RCC 7860 (cell line): ENCODE measurements around the gene PTPRS.
A peak's percentile ranks its signal among the peaks of the same experiment; 100 is the strongest.
"Not testable (repeated sequence)": the region's sequence is repeated elsewhere in the genome, so short reads cannot be mapped to it uniquely, and the experiment has no call there.

ENCODE experiments used
- DNase-seq: peaks from one replicate; pipeline ENCODE4 v3.0.0-alpha.2; 2015; ENCODE audit warnings: low spot score
- FAIRE-seq: peaks from 2 replicates; lab custom pipeline; 2012; peaks lifted over from hg19 to GRCh38; lab: Jason Lieb, UNC

The PTPRS gene

DNA sequence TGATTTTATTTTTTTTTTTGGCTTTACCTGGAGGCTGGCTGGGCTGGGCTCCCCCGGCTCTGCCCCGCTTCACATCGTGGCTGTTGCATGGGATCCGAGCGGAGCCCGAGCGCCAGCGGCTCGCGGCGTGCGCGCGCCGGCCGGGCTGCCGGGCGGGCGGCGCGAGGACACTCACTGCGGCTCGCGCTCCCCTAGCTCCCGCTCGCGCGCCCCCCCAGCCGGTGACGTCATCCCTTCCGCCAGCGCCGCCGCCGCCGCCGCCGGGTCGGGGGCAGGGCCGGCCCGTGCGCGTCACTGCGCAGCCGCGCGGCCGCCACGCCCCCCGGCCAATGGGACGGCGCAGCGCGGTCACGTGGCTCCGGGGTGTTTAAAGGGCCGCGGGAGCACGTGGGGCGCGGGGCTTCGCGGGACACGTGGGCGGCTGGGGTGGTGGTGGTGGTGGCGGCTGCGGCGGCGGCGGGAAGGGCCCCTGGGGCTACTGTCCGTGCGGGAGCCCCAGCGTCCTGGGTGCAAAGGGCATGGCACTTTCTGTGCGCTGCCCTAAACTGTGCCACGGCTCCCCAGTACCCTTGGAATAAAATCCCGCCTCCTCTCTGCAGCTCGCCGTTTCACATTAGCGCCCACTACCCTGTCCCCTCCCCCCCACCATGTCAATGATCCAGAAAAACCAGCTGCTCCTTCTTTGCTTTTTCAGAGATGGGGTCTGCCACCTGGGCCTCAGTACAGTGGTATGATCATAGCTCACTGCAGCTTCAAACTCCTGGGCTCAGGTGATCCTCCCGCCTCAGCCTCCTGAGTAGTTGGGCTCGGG is at the start of gene PTPRS:
Gene PTPRS (minus strand): TSS at position 176 of the 811 bp plus-strand sequence. CDS start 54,672 bp downstream, outside the sequence.
- FAIRE-seq (no peak), DNase-seq (no peak)

- FAIRE-seq (no peak), DNase-seq (no peak)
Observed at GRCh38 chr19:5389353-5389752, 48.7 kb upstream of the PTPRS start.

DNA sequence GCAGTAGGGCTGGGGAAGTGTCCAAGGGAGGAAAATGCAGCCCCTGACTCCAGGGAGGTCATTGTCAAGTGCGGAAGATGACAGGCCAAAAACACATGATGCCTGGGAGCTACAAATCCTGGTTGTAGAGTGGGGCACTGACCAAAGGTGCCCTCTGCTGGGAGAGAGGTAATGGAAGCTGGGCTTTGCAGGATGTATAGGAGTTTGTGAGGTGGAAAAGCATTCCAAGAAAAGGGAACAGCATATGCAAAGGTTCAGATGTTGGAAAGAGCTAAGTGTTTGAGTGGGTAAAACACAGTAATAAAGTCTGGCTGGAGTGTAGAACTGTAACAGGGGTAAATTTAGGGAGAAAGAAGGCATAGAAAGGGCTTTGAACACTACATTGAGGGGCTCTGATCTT is 46.9 kb upstream of the PTPRS start:
- DNase-seq: no peak
- no peak for FAIRE-seq

GRCh38 chr19:5386841-5387240 is 46.2 kb upstream of the PTPRS start:
- FAIRE-seq (no peak), DNase-seq (no peak)

DNA sequence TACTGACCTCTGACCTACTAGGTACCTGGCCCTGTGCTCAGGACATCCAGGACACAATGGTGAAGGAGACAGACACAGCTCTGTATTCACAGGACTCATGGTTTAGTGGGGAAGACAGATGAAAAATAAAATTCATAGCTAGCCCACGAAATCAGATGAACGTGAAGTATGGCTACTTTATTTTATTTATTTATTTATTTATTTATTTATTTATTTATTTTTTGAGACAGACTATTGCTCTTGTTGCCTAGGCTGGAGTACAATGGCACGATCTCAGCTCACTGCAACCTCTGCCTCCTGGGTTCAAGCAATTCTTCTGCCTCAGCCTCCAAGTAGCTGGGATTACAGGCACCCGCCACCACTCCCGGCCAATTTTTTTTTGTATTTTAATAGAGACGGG is 40.6 kb upstream of the PTPRS start:
- DNase-seq, FAIRE-seq: not testable (repeated sequence)

DNA sequence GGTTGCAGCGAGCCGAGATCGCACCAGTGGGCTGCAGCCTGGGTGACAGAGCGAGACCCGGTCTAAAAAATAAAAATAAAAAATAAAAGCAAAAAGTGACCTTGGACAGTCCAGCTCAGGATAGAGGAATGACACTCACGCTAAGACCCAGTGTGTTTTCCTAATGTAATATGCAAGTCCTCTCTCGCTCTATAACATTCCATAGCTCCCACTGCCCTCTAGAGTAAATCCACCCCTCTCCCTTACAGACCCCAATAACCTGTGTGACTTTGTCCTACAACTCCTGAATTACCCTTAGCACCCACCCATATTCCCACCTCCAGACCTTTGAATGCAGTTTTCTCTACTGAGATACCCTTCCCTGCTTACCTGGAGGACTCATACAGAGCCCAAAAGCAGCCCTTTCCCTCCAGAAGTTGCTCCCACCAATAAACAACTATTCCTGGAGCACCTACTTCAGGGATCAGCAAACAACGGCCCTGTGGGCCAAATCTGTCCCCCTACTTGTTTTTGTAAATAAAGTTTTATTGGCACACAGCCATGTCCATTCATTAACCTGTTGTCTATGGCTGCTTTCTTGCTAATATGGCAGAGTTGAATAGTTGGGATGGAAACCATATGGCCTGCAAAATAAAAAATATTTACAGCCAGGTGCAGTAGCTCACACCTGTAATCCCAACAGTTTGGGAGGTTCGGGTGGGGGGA is 39.8 kb upstream of the PTPRS start:
- FAIRE-seq (no peak), DNase-seq (no peak)

- FAIRE-seq (no peak), DNase-seq (no peak)
Observed at GRCh38 chr19:5376928-5377327, 36.3 kb upstream of the PTPRS start.

DNA sequence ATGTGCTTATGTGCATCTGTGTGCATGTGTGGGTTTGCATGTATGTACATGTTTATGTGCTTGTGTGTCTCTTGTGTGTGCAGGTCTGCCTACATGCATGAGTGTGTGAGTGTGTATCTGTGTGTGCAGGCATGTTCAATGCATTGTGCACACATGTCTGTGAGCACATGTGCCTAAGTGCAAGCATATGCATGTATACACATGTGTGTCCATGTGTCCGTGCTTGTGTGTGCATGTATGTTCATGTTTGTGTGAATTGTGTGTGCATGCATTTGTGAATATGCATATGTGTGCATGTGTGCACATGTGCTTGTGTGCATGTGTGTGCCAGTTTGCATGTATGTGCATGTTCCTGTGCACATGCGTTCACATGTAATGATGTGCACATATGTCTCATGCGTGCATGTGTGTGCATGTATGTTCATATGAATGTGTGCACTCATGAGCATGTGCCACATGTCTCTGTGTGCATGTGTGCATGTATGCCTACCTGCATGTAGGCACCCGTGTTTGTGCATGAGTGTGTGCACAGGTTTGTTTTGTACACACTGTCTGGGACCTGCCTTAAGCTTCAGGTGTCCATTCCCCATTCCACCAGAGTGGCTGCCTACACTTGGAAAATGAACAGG is 32.1 kb upstream of the PTPRS start:
- no peak for FAIRE-seq
- DNase-seq: no peak

GRCh38 chr19:5369962-5370367 is 29.4 kb upstream of the PTPRS start:
- FAIRE-seq (no peak), DNase-seq (no peak)

- FAIRE-seq: no peak
Observed at GRCh38 chr19:5369304-5369703, 28.7 kb upstream of the PTPRS start.

GRCh38 chr19:5367530-5368133 is 27.0 kb upstream of the PTPRS start:
- FAIRE-seq (no peak), DNase-seq (no peak)

More at GRCh38 chr19:5369304-5369703, 28.7 kb upstream of the PTPRS start:
- DNase-seq: no peak

GRCh38 chr19:5365905-5366304 is 25.3 kb upstream of the PTPRS start:
- FAIRE-seq: no peak
- DNase-seq: no peak

DNA sequence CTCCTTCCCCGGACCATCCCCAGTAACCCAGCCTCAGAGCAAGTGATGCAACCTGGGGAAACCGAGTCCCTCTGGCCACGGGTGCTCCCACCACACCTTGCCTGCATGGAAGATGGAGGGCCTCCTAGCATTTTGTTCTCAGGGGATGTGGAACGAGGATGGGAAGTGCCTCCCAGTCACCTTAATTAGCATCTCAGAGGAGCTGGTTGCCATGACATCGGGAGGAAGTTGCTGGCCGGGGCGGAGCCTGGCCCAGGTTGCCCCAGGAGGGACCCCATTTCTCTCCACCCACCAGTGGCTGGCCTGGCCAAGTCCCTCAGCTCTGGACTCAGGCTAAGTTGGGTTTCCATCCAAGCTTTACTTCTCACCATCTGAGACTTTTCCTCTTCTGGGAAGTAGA is 24.1 kb upstream of the PTPRS start:
- FAIRE-seq: no peak
- no peak for DNase-seq

- not testable (repeated sequence) for FAIRE-seq, DNase-seq
Observed at GRCh38 chr19:5361839-5362238, 21.2 kb upstream of the PTPRS start.

DNA sequence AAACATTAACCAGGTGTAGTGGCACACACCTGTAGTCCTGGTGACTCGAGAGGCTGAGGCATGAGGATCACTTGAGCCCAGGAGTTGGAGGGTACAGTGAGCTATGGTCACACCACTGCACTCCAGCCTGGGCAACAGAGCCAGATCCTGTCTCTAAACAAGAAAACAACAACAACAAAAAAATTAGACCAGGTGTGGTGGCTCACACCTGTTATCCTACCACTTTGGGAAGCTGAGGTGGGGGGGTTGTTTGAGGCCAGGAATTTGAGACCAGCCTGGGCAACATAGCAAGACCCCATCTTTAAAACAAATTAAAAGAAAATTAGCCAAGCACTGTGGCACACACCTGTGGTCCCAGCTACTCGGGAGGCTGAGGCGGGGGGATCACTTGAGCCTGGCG is 20.8 kb upstream of the PTPRS start:
- no peak for FAIRE-seq
- DNase-seq: no peak

GRCh38 chr19:5360003-5360780 is 19.6 kb upstream of the PTPRS start:
- DNase-seq (peak; percentile 21), FAIRE-seq (no peak)

DNA sequence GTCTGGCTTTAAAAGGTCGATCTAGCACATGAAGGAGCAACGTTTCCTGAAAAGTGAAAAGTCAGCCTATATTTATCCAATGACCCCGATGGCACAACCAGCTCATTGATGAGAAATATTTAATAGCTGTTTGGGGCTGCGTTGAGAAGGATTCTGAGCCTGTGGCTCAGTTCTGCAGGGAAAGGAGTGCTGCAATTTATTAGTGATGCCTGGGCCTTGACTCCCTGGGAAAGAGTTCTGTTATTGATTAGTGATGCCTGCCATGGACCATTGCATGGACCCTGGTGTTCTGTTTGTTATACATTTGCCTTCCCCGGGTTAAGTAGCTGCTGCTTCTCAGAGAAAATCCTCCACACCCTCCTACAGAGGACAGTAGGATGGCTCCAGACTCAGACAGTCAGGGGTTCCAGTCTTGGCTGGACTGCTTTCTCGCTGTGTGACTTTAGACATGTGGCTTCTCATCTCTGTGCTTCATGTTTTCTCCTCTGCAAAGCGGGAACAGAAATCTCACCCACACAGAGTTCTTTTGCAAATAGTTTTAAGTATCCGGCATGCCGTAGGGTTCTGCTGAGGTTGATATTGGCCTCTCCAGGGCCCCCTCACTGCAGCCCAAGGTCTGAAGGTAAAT is 17.7 kb upstream of the PTPRS start:
- FAIRE-seq: no peak
- no peak for DNase-seq

GRCh38 chr19:5357584-5357983 is 17.0 kb upstream of the PTPRS start:
- DNase-seq (no peak), FAIRE-seq (no peak)

DNA sequence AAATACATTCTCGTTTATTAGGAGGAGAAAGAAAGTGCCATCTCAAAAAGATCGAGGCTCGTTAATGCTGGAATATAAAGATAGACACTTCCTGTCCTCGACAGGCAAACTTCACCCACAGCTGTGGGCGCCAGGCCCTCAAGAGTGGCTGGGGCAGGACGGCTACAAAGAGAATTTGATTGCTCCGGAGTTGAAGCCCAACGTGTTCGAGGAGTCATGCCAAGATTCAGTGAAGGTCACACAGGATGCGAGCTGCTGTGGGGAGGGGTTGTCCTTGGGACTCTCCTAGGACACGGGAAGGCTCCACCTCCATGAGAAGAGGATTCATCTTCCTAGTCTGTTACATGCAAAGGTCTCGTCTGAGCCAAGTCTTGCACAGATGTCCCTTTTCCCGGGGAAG is 16.3 kb upstream of the PTPRS start:
- no peak for FAIRE-seq
- DNase-seq: no peak

DNA sequence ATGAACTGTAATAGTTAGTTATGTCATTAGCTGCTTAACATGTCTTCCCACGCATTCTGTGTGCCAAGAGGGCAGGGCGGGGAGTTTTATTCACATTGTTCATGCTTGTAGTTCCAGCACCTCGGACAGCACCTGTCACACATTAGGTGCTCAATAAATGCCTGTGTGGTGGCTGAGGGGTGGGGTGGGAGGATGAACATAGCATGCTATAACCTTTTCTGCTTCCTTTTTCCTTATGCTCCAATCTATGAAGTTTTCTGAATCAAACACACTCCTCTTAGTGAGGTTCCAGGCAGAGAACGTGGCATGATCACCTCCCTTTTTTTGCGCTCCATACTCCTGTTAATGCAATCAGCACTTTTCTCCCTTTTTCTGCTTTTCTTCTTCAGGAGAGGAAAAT is 15.8 kb upstream of the PTPRS start:
- DNase-seq (no peak), FAIRE-seq (no peak)
